Progenitor cell of endocrine pancreas (in vitro differentiated cells): Measurements from ENCODE around the gene MTA3. TPM values are rescaled to one million over a fixed set of nuclear protein-coding genes. Genes with fewer than 3 reads are reported as not detected.

Experiments used
- DNase-seq: peaks from one replicate; pipeline ENCODE4 v3.0.0; 2021; ENCODE audit warnings: low spot score; ENCODE audit not compliant: unreplicated experiment
- H3K27ac Mint-ChIP-seq: 2 replicates; pipeline ENCODE4 v1.8.0; 2021; ENCODE audit warnings: mild to moderate bottlenecking, moderate library complexity, mixed read lengths
- H3K27me3 Mint-ChIP-seq: 2 replicates; pipeline ENCODE4 v1.8.0; 2021; ENCODE audit warnings: mixed read lengths
- H3K36me3 Mint-ChIP-seq: 2 replicates; pipeline ENCODE4 v1.8.0; 2022; ENCODE audit warnings: mixed read lengths; ENCODE audit not compliant: insufficient read depth
- H3K4me1 Mint-ChIP-seq: 2 replicates; pipeline ENCODE4 v1.8.0; 2021; ENCODE audit warnings: low read depth, mixed read lengths
- H3K4me3 Mint-ChIP-seq: 2 replicates; pipeline ENCODE4 v1.8.0; 2021; ENCODE audit warnings: low read depth, mild to moderate bottlenecking, moderate library complexity, mixed read lengths
- H3K9me3 Mint-ChIP-seq: 2 replicates; pipeline ENCODE4 v1.8.0; 2021; ENCODE audit warnings: low read depth, mixed read lengths
- total RNA-seq: library from RNA; stranded (reverse); gene quantifications from 2 replicates; pipeline ENCODE4 v1.2.1, GENCODE V29; 2021
- TF ChIP-seq, protein P1 (sequence below): fragments of 200-600 bp; sonication (generic); IDR thresholded peaks from one replicate; pipeline ENCODE4 v1.5.0; 2021; ENCODE audit warnings: antibody characterized with exemption, mild to moderate bottlenecking; ENCODE audit not compliant: unreplicated experiment

MTA3 gene
- total RNA-seq, 1 donor from 2014 or later: 96.0 TPM

DNA sequence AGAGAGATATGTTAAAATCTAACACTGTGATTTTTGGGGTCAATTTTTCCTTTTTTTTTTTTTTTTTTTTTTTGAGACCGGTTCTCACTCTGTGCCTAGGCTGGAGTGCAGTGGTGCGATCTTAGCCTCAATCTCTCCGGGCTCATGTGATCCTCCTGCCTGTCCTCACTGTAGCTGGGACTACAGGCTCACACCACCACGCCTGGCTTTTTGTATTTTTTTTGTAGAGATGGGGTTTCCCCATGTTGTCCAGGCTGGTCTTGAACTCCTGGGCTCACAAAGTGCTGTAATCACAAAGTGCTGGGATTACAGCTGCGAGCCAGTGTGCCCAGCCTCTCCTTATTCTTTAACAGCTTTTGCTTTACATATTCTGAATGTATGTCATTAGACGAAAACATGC lies 226.8 kb downstream of the MTA3 start:
- no peak for DNase-seq
- H3K27me3 Mint-ChIP-seq: peaks cover 3% of the 10 kb centered on the region
- peaks cover 1% of the 10 kb centered on the region for H3K36me3 Mint-ChIP-seq
- H3K4me3 Mint-ChIP-seq: no peak overlapping the region
- peaks cover 21% of the 10 kb centered on the region for H3K4me1 Mint-ChIP-seq
- no peak overlapping the region for H3K27ac Mint-ChIP-seq
- H3K9me3 Mint-ChIP-seq: no peaks in the 10 kb centered on the region
- TF ChIP-seq, protein P1, sequence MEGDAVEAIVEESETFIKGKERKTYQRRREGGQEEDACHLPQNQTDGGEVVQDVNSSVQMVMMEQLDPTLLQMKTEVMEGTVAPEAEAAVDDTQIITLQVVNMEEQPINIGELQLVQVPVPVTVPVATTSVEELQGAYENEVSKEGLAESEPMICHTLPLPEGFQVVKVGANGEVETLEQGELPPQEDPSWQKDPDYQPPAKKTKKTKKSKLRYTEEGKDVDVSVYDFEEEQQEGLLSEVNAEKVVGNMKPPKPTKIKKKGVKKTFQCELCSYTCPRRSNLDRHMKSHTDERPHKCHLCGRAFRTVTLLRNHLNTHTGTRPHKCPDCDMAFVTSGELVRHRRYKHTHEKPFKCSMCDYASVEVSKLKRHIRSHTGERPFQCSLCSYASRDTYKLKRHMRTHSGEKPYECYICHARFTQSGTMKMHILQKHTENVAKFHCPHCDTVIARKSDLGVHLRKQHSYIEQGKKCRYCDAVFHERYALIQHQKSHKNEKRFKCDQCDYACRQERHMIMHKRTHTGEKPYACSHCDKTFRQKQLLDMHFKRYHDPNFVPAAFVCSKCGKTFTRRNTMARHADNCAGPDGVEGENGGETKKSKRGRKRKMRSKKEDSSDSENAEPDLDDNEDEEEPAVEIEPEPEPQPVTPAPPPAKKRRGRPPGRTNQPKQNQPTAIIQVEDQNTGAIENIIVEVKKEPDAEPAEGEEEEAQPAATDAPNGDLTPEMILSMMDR: no peak

DNA sequence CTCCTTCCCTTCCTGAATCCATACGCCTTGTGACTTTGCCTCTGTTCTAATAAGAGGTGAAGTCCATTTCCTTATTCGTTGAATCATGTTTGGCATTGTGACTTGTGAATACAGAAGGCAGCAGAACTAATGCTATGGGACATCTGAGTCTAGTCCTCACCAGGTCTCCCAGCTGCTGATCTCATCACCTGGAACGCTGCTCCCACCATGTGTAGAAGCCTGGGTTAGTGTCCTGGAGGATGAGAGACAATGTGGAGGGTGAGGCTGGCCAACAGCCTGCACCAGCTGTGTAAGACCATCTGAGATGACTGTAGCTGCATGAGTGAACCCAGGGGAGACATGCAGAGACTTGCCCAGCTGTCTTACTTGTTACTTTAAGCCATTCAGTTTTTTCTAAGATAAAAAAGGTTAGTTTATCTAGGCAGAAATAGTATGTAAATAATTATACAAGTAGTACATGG lies 227.4 kb downstream of the MTA3 start:
- no peak overlapping the region for H3K4me3 Mint-ChIP-seq
- no peak overlapping the region for H3K27ac Mint-ChIP-seq
- DNase-seq: no peak
- no peaks in the 10 kb centered on the region for H3K9me3 Mint-ChIP-seq
- TF ChIP-seq, protein P1: no peak
- H3K4me1 Mint-ChIP-seq: peaks cover 21% of the 10 kb centered on the region
- H3K27me3 Mint-ChIP-seq: peaks cover 3% of the 10 kb centered on the region
- peaks cover 1% of the 10 kb centered on the region for H3K36me3 Mint-ChIP-seq

DNA sequence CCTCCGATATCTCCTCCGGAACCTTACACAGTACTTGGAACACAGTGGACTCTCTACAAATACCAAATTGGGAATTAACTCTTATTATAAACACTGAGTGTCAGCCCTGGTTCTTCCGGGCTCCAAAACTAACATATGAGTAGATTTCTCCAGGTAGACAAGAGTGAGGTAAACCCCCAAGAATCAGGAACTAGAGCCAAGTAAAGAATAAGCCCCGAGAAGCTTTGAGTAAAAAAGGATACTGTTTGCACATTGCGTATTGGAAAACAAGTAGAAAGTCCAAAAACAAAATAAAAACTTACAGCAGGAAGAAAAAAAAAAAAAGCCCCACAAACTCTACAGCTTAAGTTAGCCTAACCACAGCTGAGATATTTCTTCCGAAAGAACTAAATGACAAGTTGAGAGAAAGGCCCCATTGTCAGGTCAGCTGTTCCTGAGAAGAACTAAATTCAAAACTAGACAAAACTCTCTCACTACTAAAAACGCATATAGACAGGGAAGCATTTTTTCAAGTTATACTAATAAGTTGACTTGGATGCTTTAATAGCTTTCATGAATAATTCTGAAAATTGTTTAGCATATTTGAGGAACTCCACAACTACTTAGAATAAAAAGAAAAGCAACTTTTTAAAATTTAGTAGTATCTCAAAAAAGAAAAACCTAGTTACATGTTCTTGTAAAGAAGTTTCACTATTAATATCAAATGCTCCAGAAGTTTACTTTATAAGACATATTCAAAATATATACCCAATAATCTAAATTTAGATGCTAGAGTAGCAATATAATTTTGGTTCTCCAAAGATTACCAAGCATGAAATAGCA lies 228.2 kb downstream of the MTA3 start:
- Mint-ChIP-seq H3K4me3 (no peak overlapping the region), H3K9me3 (no peaks in the 10 kb centered on the region), H3K27me3 (no peaks in the 10 kb centered on the region), H3K36me3 (peaks cover 1% of the 10 kb centered on the region), H3K4me1 (peaks cover 21% of the 10 kb centered on the region), H3K27ac (no peak overlapping the region)
- TF ChIP-seq, protein P1: no peak
- DNase-seq: no peak

DNA sequence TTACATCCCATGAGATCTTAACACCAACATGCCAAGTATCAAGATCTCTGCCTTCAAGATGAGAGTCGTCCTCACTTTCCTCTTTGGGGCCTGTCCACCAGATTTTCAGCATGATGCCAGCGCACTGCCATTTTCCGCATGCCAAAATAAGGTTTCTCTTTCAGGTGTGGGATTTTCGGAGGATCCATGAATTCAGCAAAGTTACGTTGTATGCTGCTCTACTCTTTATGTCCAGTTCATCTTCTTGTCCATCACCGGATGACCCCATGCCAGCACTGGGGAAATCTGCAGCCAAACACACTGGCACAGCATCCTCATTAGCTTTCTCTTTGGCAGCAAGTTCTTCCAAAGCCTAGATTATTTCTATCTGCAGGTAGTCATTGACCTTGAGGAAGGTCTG lies 228.8 kb downstream of the MTA3 start:
- H3K36me3 Mint-ChIP-seq: peaks cover 1% of the 10 kb centered on the region
- no peaks in the 10 kb centered on the region for H3K9me3 Mint-ChIP-seq
- H3K4me3 Mint-ChIP-seq: no peak overlapping the region
- TF ChIP-seq, protein P1: no peak
- H3K27ac Mint-ChIP-seq: no peak overlapping the region
- H3K27me3 Mint-ChIP-seq: no peaks in the 10 kb centered on the region
- H3K4me1 Mint-ChIP-seq: peaks cover 19% of the 10 kb centered on the region
- DNase-seq: no peak

DNA sequence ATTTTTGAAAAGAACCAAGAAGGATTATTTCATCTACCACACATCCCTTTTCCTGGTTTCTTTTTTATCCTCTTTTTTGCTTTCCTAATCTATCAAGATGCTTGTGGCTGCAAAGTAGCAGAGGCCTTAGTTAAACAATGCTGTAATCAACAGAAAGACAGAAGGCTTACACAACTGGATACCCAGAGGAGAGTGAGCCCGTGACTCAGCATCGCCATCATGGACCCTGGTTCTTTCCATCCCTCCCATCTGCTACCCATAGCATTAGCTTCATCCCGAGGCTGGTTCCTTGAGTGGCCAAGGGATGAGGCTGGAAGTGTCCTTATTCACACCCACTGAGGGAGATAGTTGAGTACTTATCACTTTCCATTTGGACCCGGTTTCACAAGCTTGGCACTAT lies 231.4 kb downstream of the MTA3 start:
- H3K27me3 Mint-ChIP-seq: no peaks in the 10 kb centered on the region
- peaks cover 3% of the 10 kb centered on the region for H3K4me1 Mint-ChIP-seq
- TF ChIP-seq, protein P1: no peak
- no peak overlapping the region for H3K27ac Mint-ChIP-seq
- H3K4me3 Mint-ChIP-seq: no peak overlapping the region
- H3K9me3 Mint-ChIP-seq: no peaks in the 10 kb centered on the region
- H3K36me3 Mint-ChIP-seq: peaks cover 1% of the 10 kb centered on the region
- DNase-seq: no peak
